SK-N-MC (cell line): ENCODE measurements around the gene LSM4.

Experiments
- DNase-seq: peaks from one replicate; pipeline ENCODE4 v3.0.0-alpha.2; 2011; ENCODE audit warnings: low read depth, low spot score
- H3K27ac ChIP-seq: fragments of 200-600 bp; sonication (generic); 2 replicates; pipeline ENCODE4 v1.5.1; 2016; ENCODE audit warnings: mixed run types
- H3K36me3 ChIP-seq: fragments of 200-600 bp; sonication (generic); 2 replicates; pipeline ENCODE4 v1.6.1; 2017; ENCODE audit warnings: antibody characterized with exemption, low read length, mixed read lengths; ENCODE audit not compliant: insufficient read depth
- H3K4me3 ChIP-seq: fragments of 200-600 bp; sonication (generic); 2 replicates; pipeline ENCODE4 v1.5.1; 2016
- H3K9ac ChIP-seq: fragments of 200-600 bp; sonication (generic); 2 replicates; pipeline ENCODE4 v1.8.0; 2017; ENCODE audit warnings: mixed run types, mixed read lengths; ENCODE audit not compliant: insufficient read length
- H3K9me3 ChIP-seq: fragments of 200-600 bp; sonication (generic); 2 replicates; pipeline ENCODE4 v1.6.1; 2017; ENCODE audit warnings: low read depth, mild to moderate bottlenecking, antibody characterized with exemption, low read length, moderate library complexity, mixed read lengths
- EZH2 ChIP-seq: fragments of 200-600 bp; sonication (generic); IDR thresholded peaks from one replicate; pipeline ENCODE4 v1.6.1; 2017; ENCODE audit warnings: antibody characterized with exemption
- FOXP2 ChIP-seq: optimal IDR thresholded peaks from 2 replicates; pipeline ENCODE3; 2011; ENCODE audit warnings: mild to moderate bottlenecking, moderate library complexity; ENCODE audit not compliant: insufficient read depth; ENCODE audit errors: extremely low read length, control extremely low read depth
- POLR2AphosphoS5 ChIP-seq: IDR thresholded peaks from 2 replicates; pipeline ENCODE4 v1.6.1; 2012; ENCODE audit warnings: mild to moderate bottlenecking, low read depth, low read length, borderline replicate concordance

The LSM4 gene

DNA sequence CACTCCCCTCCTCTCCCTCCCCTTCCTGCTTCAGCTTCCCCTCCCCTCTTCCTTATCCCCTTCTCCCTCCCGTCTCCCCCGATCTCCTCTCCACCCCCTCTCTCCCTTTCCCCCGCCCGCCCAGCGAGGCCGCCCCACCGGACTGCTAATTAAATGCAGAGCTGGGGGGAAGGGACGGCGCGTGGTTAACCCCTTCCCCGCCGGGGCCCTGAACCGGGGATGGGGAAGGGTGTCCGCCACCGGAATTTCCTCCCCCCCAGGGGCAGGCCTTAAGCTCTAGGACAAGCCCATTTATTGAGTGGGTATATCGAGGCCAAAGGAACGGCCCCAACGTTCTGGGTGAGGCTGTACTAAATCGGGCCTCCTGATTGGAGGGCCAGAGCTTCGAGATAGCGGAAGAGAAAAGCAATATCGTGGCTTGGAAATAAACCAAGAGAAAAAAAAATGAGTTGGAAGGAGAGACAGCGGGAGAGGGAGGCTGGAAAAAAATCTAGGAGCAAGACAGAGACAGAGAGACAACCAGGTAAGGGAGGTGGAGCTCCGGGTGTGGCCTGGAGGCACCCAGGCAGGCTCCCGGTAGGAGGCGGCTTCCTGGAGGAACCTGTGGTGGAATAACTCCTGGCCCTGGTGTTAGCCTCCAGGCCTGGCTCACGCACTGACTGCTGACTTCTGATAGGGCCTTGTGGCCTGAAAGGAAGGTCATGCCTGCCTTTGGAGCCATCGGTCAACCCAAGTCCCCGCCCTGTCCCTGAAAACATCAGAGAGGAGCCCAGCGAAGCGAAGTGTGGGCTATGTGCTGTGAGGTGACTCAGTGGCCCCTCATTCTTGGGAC is 29.9 kb downstream of the LSM4 start:
- H3K9ac ChIP-seq = no peak overlapping the region
- no peaks in the 10 kb centered on the region for H3K36me3 ChIP-seq
- peak overlapping the region; percentile 80 for H3K4me3 ChIP-seq
- TF ChIP-seq FOXP2 = no peak
- TF ChIP-seq POLR2AphosphoS5 = no peak
- no peak for TF ChIP-seq EZH2
- no peaks in the 10 kb centered on the region for H3K9me3 ChIP-seq
- H3K27ac ChIP-seq = peak overlapping the region; percentile 94
- DNase-seq = no peak

DNA sequence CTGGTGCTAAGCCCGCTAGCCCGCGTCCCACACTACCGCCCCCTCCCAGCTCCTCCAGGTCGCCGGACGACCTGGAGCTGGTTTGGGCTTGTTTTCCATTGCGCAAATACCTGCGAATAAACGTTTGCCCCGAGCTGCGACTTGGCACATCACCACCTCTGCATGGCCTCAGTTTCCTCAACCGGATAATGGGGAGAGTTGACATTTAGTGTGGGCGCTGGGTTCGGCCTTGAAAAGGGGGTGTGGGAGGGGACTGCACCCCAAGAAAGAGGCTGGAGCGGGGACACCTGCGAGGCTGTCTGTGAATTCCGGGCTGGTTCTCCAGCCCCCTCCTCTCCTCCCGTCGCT is 30.4 kb downstream of the LSM4 start:
- Histone ChIP-seq H3K9ac (peak overlapping the region; percentile 89), H3K4me3 (peak overlapping the region; percentile 80), H3K9me3 (no peaks in the 10 kb centered on the region), H3K36me3 (no peaks in the 10 kb centered on the region), H3K27ac (peak overlapping the region; percentile 94)
- DNase-seq = no peak
- TF ChIP-seq POLR2AphosphoS5 (0 out of 2 replicates have a peak, but pooled peaks have one; percentile 18), FOXP2 (no peak)

DNA sequence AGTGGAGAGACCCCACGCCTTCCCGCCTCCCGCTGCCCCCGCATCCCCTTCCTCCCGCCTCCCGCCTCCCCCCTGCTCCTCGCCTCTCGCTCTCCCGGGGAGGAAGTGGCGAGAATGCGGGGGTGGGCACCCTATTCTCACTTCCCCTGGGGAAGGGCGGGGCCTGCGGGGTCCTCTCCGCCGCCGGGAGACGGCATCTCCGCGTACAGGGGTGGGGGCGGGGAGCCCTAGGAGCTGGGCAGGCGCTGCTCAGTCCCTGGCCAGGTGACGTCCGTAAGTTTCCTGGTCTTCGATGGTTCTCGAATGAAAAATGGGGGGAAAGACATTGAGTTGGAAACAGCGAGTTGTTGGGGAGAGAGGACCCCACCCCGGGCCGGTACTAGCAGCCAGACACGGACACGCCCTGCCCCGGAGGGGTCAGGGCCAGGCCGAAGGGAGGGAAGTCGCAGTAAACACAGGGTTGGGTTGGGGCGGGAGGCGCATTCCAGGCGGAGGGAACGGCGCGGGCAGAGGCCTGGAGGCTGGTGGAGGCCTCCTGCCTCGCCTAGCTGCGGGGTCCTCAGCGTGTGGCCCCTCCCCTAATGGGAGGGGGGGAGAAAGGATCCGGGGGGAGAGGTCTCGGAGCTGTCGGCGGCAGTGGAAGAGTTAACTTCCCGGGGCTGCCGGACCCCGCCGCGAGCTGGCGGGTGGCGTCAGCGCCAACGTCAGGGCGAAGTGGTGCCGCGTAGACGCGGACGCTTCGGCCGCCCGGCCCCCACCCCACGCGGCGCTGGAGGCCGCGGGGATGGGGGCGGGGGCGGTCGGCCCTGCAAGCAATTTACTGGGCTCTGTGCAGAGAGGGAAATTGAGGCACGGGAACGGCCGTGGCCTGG is 31.1 kb downstream of the LSM4 start:
- no peaks in the 10 kb centered on the region for H3K36me3 ChIP-seq
- H3K27ac ChIP-seq = peak overlapping the region; percentile 94
- H3K9me3 ChIP-seq = no peaks in the 10 kb centered on the region
- H3K4me3 ChIP-seq = peak overlapping the region; percentile 80
- no peak for TF ChIP-seq EZH2
- peak; percentile 13 for TF ChIP-seq FOXP2
- TF ChIP-seq POLR2AphosphoS5 = peak; percentile 42
- DNase-seq = no peak
- H3K9ac ChIP-seq = peak overlapping the region; percentile 89

DNA sequence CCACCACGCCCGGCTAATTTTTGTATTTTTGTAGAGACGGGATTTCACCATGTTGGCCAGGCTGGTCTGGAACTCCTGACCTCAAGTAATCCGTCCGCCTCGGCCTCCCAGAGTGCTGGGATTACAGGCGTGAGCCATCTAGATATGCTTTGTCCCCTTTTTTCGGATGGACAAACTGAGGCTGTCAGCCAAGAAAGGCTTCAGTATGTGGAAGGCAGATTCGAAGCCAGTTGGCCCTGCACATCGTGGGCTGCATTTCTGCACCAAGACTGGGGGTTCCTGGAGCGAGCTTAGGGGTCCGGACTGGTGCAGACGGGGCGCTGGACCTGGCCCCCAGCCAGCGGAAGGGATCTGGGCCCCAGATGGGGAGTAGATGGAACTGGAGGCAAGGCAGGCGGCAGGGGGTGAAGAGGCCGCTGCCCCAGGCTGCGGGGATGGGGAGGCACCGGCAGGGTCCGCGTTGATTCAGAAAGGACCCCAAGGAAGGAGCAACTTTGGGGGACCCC is 31.8 kb downstream of the LSM4 start:
- H3K4me3 ChIP-seq = peak overlapping the region; percentile 80
- H3K9ac ChIP-seq = no peak overlapping the region
- H3K36me3 ChIP-seq = no peaks in the 10 kb centered on the region
- peak overlapping the region; percentile 94; the same call in 1 of the 2 replicates for H3K27ac ChIP-seq
- no peak for DNase-seq
- TF ChIP-seq EZH2 (no peak), FOXP2 (no peak), POLR2AphosphoS5 (no peak)
- H3K9me3 ChIP-seq = no peaks in the 10 kb centered on the region

DNA sequence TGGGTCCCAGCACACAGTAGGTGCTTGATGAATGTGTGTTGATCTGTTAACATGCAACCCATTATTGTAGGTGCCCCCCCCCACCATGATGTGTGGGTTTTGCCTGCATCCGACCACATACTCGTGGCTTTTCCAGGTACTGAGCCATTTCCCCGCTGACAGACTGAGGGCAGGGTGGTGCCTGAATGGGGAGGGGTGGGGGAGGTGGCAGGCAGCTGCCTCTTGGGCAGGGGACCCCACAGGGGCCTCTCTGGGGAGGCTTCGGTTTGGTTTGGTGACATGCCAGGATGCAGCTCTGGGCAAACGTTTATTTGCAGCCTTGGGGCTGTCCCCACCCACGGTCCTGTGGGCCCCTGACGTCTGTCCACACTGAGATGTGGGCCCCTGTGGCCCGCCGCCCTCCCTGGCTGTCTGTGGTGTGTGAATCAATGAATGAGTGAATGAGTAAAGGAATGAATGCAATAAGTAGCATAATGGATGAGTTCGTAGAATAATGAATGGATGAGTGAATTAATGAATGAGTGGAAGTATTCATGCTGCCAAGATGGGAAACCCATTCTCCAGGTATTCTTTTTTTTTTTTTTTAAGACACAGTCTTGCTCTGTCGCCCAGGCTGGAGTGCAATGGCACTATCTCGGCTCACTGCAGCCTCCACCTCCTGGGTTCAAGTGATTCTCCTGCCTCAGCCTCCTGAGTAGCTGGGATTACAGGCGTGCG is 32.4 kb downstream of the LSM4 start:
- Histone ChIP-seq H3K27ac (peak overlapping the region; percentile 63), H3K36me3 (no peaks in the 10 kb centered on the region), H3K4me3 (no peak overlapping the region), H3K9ac (no peak overlapping the region), H3K9me3 (no peaks in the 10 kb centered on the region)
- no peak for TF ChIP-seq POLR2AphosphoS5
- no peak for TF ChIP-seq EZH2
- DNase-seq = no peak

DNA sequence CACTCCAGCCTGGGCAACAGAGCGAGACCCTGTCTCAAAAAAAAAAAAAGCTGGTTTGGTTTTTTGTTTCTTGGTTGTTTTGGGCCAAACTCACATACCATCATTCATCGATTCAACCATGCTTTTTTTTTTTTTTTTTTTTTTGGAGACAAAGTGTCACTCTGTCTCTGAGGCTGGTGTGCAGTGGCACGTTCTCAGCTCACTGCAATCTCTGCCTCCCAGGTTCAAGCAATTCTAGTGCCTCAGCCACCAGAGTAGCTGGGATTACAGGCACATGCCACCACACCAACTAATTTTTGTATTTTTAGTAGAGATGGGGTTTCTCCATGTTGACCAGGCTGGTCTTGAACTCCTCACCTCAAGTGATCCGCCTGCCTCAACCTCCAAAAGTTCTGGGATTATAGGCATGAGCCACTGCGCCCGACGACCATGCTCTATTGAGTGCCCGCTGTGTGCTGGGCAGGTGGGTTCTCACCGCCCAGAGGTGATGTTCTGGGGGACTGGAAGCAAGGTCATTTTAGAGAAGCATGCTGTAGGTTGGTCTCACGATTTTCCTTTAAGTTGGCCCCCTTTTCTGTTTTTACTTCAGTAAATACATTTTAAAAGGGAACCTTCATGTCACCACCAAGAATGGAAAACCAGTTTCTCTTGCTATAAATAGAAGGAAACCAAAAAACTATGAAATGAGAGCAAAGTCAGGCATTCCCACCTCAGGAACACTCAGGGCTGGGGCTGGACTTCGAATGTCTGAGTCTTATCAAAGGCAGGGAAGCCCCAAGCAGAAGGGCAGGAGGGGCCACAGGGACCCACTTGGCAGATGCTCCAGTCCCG is 33.2 kb downstream of the LSM4 start:
- no peaks in the 10 kb centered on the region for H3K36me3 ChIP-seq
- no peak overlapping the region for H3K4me3 ChIP-seq
- DNase-seq = no peak
- H3K27ac ChIP-seq = peak overlapping the region; percentile 63
- H3K9ac ChIP-seq = no peak overlapping the region
- no peak for TF ChIP-seq FOXP2
- no peak for TF ChIP-seq POLR2AphosphoS5
- TF ChIP-seq EZH2 = no peak
- no peaks in the 10 kb centered on the region for H3K9me3 ChIP-seq
